Astrocyte (in vitro differentiated cells and primary cell): ENCODE measurements around the gene NKAIN1. TPM values are rescaled to one million over a fixed set of nuclear protein-coding genes. Genes with fewer than 3 reads are reported as not detected.

Experiments
- DNase-seq: peaks from one replicate; pipeline ENCODE4 v3.0.0-alpha.2; 2010; ENCODE audit warnings: low read depth
- FAIRE-seq: peaks from 2 replicates; lab custom pipeline; 2011; peaks lifted over from hg19 to GRCh38; lab: Jason Lieb, UNC
- H2AFZ ChIP-seq: 2 replicates; pipeline ENCODE4 v1.6.0; 2012; ENCODE audit warnings: low read depth, low read length, inconsistent platforms
- H3K27ac ChIP-seq: 2 replicates; pipeline ENCODE4 v1.5.1; 2011; ENCODE audit warnings: low read depth, low read length, inconsistent platforms
- H3K27me3 ChIP-seq: 2 replicates; pipeline ENCODE4 v1.6.0; 2011; ENCODE audit warnings: low read length, inconsistent platforms; ENCODE audit not compliant: insufficient read depth
- H3K36me3 ChIP-seq: 2 replicates; pipeline ENCODE4 v1.5.1; 2011; ENCODE audit warnings: low read length, inconsistent platforms; ENCODE audit not compliant: insufficient read depth
- H3K4me1 ChIP-seq: 2 replicates; pipeline ENCODE4 v1.5.1; 2011; ENCODE audit warnings: low read length, inconsistent platforms; ENCODE audit not compliant: insufficient read depth
- H3K4me2 ChIP-seq: 2 replicates; pipeline ENCODE4 v1.6.0; 2012; ENCODE audit warnings: low read length, inconsistent platforms
- H3K4me3 ChIP-seq: 2 replicates; pipeline ENCODE4 v1.5.1; 2011; ENCODE audit warnings: low read depth, mild to moderate bottlenecking, low read length, inconsistent platforms; ENCODE audit not compliant: insufficient read depth
- H3K79me2 ChIP-seq: 2 replicates; pipeline ENCODE4 v1.6.0; 2012; ENCODE audit warnings: mild to moderate bottlenecking, low read length, inconsistent platforms; ENCODE audit not compliant: insufficient read depth
- H3K9ac ChIP-seq: 2 replicates; pipeline ENCODE4 v1.6.0; 2012; ENCODE audit warnings: mild to moderate bottlenecking, low read length, inconsistent platforms
- H3K9me3 ChIP-seq: 2 replicates; pipeline ENCODE4 v1.5.1; 2012; ENCODE audit warnings: low read depth, mild to moderate bottlenecking, low read length, inconsistent platforms; ENCODE audit not compliant: insufficient read depth
- H4K20me1 ChIP-seq: 2 replicates; pipeline ENCODE4 v1.6.0; 2012; ENCODE audit warnings: low read length, inconsistent platforms; ENCODE audit not compliant: insufficient read depth
- H3K27ac Mint-ChIP-seq: one replicate; pipeline ENCODE4 v1.8.0; 2021; ENCODE audit warnings: mild to moderate bottlenecking, mixed read lengths; ENCODE audit not compliant: unreplicated experiment
- H3K27me3 Mint-ChIP-seq: one replicate; pipeline ENCODE4 v1.8.0; 2021; ENCODE audit warnings: low read depth, mixed read lengths; ENCODE audit not compliant: unreplicated experiment
- H3K36me3 Mint-ChIP-seq: one replicate; pipeline ENCODE4 v1.8.0; 2021; ENCODE audit warnings: low read depth, mixed read lengths; ENCODE audit not compliant: unreplicated experiment
- H3K4me1 Mint-ChIP-seq: one replicate; pipeline ENCODE4 v1.8.0; 2021; ENCODE audit warnings: low read depth, mixed read lengths; ENCODE audit not compliant: unreplicated experiment
- H3K4me3 Mint-ChIP-seq: one replicate; pipeline ENCODE4 v1.8.0; 2021; ENCODE audit warnings: mild to moderate bottlenecking, moderate library complexity, mixed read lengths; ENCODE audit not compliant: unreplicated experiment
- H3K9me3 Mint-ChIP-seq: one replicate; pipeline ENCODE4 v1.8.0; 2021; ENCODE audit warnings: mild to moderate bottlenecking, mixed read lengths; ENCODE audit not compliant: unreplicated experiment
- EZH2 ChIP-seq: IDR thresholded peaks from 2 replicates; pipeline ENCODE4 v1.6.1; 2012; ENCODE audit warnings: mild to moderate bottlenecking, low read length, inconsistent platforms; ENCODE audit not compliant: insufficient read depth
- total RNA-seq: library from RNA; stranded (reverse); gene quantifications from 2 replicates; pipeline ENCODE4 v1.2.1, GENCODE V29; 2021
- TF ChIP-seq, protein P1 (sequence below): IDR thresholded peaks from 2 replicates; pipeline ENCODE4 v1.5.1; 2011; ENCODE audit warnings: low read depth, mild to moderate bottlenecking, inconsistent platforms, low read length, moderate library complexity; ENCODE audit not compliant: insufficient read depth

NKAIN1 gene
- total RNA-seq, 1 donor from 2014 or later, result 5.6 TPM

DNA sequence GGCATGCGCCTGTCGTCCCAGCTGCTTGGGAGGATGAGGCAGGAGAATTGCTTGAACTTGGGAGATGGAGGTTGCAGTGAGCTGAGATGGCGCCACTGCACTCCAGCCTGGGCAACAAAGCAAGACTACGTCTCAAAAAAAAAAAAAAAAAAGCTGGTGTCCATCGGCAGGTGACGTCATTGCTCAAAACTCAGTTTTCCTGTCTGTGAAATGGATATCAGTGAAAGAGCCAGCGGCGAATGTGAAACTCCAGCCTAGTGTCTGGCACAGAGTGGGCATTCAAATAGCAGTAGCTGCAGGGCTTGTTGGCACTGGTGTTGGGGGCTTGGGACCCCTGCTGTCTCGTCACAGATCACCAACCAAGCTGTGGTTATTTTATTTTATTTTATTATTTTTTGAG, 75.8 kb downstream of the NKAIN1 start:
- Mint-ChIP-seq H3K27me3 (peaks cover 9% of the 10 kb centered on the region), H3K9me3 (no peaks in the 10 kb centered on the region), H3K27ac (no peak overlapping the region), H3K4me1 (no peaks in the 10 kb centered on the region), H3K4me3 (no peak overlapping the region), H3K36me3 (no peaks in the 10 kb centered on the region)
- no peaks in the 10 kb centered on the region for H3K4me1 ChIP-seq
- H3K4me2 ChIP-seq, result no peak overlapping the region
- no peak for FAIRE-seq
- H3K27ac ChIP-seq, result no peak overlapping the region
- TF ChIP-seq, protein P1, sequence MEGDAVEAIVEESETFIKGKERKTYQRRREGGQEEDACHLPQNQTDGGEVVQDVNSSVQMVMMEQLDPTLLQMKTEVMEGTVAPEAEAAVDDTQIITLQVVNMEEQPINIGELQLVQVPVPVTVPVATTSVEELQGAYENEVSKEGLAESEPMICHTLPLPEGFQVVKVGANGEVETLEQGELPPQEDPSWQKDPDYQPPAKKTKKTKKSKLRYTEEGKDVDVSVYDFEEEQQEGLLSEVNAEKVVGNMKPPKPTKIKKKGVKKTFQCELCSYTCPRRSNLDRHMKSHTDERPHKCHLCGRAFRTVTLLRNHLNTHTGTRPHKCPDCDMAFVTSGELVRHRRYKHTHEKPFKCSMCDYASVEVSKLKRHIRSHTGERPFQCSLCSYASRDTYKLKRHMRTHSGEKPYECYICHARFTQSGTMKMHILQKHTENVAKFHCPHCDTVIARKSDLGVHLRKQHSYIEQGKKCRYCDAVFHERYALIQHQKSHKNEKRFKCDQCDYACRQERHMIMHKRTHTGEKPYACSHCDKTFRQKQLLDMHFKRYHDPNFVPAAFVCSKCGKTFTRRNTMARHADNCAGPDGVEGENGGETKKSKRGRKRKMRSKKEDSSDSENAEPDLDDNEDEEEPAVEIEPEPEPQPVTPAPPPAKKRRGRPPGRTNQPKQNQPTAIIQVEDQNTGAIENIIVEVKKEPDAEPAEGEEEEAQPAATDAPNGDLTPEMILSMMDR, result no peak
- TF ChIP-seq EZH2, result no peak
- no peaks in the 10 kb centered on the region for H4K20me1 ChIP-seq
- no peaks in the 10 kb centered on the region for H3K9me3 ChIP-seq
- no peak overlapping the region for H3K9ac ChIP-seq
- H3K4me3 ChIP-seq, result no peak overlapping the region
- H3K27me3 ChIP-seq, result no peaks in the 10 kb centered on the region
- no peak overlapping the region for H2AFZ ChIP-seq
- H3K36me3 ChIP-seq, result no peaks in the 10 kb centered on the region
- no peaks in the 10 kb centered on the region for H3K79me2 ChIP-seq
- no peak for DNase-seq

DNA sequence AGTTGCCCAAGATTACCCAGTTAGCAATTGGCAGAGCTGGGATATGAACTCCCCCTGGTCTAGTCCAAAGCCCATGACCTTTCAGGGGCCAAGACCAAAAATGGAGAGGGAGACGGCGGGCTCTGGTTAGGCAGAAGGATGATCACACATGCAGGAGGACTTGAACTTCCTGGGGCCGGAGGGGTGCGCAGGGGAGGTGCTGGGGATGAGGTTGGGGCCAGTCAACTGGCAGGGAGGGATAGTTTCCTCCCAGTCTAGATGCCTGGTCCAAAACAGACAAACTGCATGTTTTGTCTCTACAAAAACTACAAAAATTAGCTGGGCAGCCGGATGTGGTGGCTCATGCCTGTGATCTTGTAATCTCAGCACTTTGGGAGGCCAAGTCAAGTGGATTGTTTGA, 78.1 kb downstream of the NKAIN1 start:
- H3K27ac Mint-ChIP-seq, result peak overlapping the region; percentile 26
- H3K36me3 Mint-ChIP-seq, result no peaks in the 10 kb centered on the region

More for the DNA sequence above, 78.1 kb downstream of the NKAIN1 start:
- Mint-ChIP-seq H3K9me3 (no peaks in the 10 kb centered on the region), H3K4me3 (no peak overlapping the region), H3K4me1 (no peaks in the 10 kb centered on the region), H3K27me3 (peaks cover 7% of the 10 kb centered on the region)
- TF ChIP-seq, protein P1, result no peak
- TF ChIP-seq EZH2, result no peak
- H3K9ac ChIP-seq, result no peak overlapping the region
- no peaks in the 10 kb centered on the region for H3K9me3 ChIP-seq
- no peaks in the 10 kb centered on the region for H3K79me2 ChIP-seq
- no peak overlapping the region for H3K4me2 ChIP-seq
- H3K4me1 ChIP-seq, result no peaks in the 10 kb centered on the region
- H3K27me3 ChIP-seq, result no peaks in the 10 kb centered on the region
- no peaks in the 10 kb centered on the region for H4K20me1 ChIP-seq
- H3K36me3 ChIP-seq, result no peaks in the 10 kb centered on the region
- FAIRE-seq, result no peak
- no peak overlapping the region for H3K27ac ChIP-seq
- no peak for DNase-seq
- H3K4me3 ChIP-seq, result no peak overlapping the region
- H2AFZ ChIP-seq, result no peak overlapping the region
